Nephron (organoid): Measurements from ENCODE around the gene EZR.
"Not testable (repeated sequence)": the region's sequence is repeated elsewhere in the genome, so short reads cannot be mapped to it uniquely, and the experiment has no call there.

Experiments used
- H3K27ac Mint-ChIP-seq, 3 experiments: 2 replicates each; pipeline ENCODE4 v1.8.0; 2020; ENCODE audit warnings: mixed read lengths in 3 of 3, mild to moderate bottlenecking in 2 of 3, moderate library complexity in 1 of 3
- H3K27me3 Mint-ChIP-seq: 2 replicates; pipeline ENCODE4 v1.8.0; 2021; ENCODE audit warnings: low read depth, mild to moderate bottlenecking, moderate library complexity, mixed read lengths
- H3K36me3 Mint-ChIP-seq: 2 replicates; pipeline ENCODE4 v1.8.0; 2020; ENCODE audit warnings: low read depth, mixed read lengths
- H3K4me1 Mint-ChIP-seq: 2 replicates; pipeline ENCODE4 v1.8.0; 2020; ENCODE audit warnings: mixed read lengths
- H3K4me3 Mint-ChIP-seq, 3 experiments: 2 replicates each; pipeline ENCODE4 v1.8.0; 2020; ENCODE audit warnings: mild to moderate bottlenecking in 3 of 3, mixed read lengths in 3 of 3, moderate library complexity in 2 of 3
- H3K9me3 Mint-ChIP-seq: 2 replicates; pipeline ENCODE4 v1.8.0; 2020; ENCODE audit warnings: mixed read lengths
- TF ChIP-seq, protein P1 (sequence below), 3 experiments: fragments of 200-600 bp; sonication (generic); IDR thresholded peaks; one replicate each; pipeline ENCODE4 v1.5.0; 2021; ENCODE audit warnings: antibody characterized with exemption in 3 of 3; ENCODE audit not compliant: unreplicated experiment in 3 of 3

Gene EZR

GRCh38 chr6:158798311-158798710 is 20.9 kb downstream of the EZR start:
- peak overlapping the region; percentile 85 to 96 (median 88) for H3K27ac Mint-ChIP-seq
- H3K27me3 Mint-ChIP-seq, result no peaks in the 10 kb centered on the region
- TF ChIP-seq, protein P1, sequence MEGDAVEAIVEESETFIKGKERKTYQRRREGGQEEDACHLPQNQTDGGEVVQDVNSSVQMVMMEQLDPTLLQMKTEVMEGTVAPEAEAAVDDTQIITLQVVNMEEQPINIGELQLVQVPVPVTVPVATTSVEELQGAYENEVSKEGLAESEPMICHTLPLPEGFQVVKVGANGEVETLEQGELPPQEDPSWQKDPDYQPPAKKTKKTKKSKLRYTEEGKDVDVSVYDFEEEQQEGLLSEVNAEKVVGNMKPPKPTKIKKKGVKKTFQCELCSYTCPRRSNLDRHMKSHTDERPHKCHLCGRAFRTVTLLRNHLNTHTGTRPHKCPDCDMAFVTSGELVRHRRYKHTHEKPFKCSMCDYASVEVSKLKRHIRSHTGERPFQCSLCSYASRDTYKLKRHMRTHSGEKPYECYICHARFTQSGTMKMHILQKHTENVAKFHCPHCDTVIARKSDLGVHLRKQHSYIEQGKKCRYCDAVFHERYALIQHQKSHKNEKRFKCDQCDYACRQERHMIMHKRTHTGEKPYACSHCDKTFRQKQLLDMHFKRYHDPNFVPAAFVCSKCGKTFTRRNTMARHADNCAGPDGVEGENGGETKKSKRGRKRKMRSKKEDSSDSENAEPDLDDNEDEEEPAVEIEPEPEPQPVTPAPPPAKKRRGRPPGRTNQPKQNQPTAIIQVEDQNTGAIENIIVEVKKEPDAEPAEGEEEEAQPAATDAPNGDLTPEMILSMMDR (IDR thresholded peaks at IDR 0.05; ENCODE audit: unreplicated experiment in 3 of 3), result no peak
- peaks cover 4% of the 10 kb centered on the region for H3K36me3 Mint-ChIP-seq
- H3K4me1 Mint-ChIP-seq, result peaks cover 59% of the 10 kb centered on the region
- H3K9me3 Mint-ChIP-seq, result no peaks in the 10 kb centered on the region
- H3K4me3 Mint-ChIP-seq, result no peak overlapping the region

DNA sequence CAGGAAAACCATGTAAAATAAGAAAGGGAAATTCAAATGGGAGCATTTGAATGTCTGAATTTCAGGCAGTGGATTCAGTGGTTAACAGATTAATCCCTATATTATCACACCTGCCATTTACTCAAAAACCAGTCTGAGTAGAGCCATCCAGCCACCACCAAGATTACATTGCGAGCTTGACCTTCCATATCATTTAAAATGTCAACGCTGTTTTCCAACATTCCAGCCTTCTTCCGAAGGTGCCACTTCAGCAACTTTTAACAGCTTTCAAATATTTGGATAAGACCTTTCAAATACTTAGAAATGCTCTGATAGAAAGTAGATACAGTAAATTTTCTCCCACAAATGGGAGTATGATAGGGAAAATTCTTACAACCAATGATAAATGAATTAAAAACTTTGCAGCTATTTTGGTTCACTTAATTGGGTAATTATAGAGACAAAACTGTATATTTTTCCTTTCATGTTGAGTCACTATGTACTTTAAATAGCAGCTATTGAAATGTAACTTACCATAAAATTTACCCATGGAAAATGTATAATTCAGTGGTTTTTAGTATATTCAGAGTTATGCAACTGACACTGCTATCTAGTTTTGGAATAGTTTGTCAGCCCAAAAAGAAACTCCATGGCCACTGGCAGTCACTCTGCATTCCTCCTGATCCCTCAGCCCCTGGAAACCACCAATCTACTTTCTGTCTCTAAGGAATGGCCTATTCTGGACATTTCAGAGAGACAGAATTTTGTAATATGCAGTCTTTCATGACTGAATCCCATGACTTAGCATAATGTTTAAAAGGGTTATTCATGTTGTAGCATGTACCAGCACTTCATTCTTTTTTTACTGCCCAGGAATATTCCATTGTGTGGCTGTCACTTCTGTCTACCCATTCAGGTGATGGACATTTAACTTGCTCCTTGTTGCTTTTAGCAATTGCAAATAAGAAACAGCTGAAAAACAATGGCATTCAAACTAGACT is 21.5 kb downstream of the EZR start:
- TF ChIP-seq, protein P1 (IDR thresholded peaks at IDR 0.05; ENCODE audit: unreplicated experiment in 3 of 3), result no peak
- Mint-ChIP-seq H3K9me3 (no peaks in the 10 kb centered on the region), H3K4me1 (peaks cover 54% of the 10 kb centered on the region), H3K27me3 (no peaks in the 10 kb centered on the region), H3K36me3 (peaks cover 4% of the 10 kb centered on the region), H3K27ac (peak overlapping the region; percentile 85 to 90 (median 88)), H3K4me3 (peak overlapping the region in 1 of 3 experiments; percentile 3)

- Mint-ChIP-seq H3K9me3 (no peaks in the 10 kb centered on the region), H3K4me1 (peaks cover 45% of the 10 kb centered on the region), H3K27me3 (no peaks in the 10 kb centered on the region), H3K27ac (peak overlapping the region; percentile 40 to 90 (median 62)), H3K4me3 (no peak overlapping the region), H3K36me3 (peaks cover 4% of the 10 kb centered on the region)
- TF ChIP-seq, protein P1 (IDR thresholded peaks at IDR 0.05; ENCODE audit: unreplicated experiment in 3 of 3), result no peak
Observed at GRCh38 chr6:158796353-158796752, 22.8 kb downstream of the EZR start.

DNA sequence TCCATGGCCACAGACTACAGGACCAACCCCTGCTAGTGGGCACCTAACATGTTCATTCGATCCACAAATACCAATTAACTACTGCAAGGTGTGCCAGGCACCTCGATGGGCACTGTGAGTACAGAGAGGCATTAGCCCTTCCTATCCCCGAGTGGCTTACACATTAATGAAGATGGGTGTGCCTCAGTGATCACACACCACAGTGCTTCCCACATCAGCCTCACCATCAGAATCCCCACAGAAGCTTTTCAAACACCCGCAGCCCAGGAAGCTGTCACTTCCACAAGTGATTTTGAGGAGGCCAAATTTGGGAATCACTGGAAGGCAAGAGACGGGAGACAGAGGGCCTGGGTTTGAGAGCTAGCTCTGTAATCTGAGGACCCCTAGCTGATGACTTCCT is 23.7 kb downstream of the EZR start:
- TF ChIP-seq, protein P1 (IDR thresholded peaks at IDR 0.05; ENCODE audit: unreplicated experiment in 3 of 3), result no peak
- Mint-ChIP-seq H3K27ac (peak overlapping the region; percentile 40 to 90 (median 62)), H3K36me3 (peaks cover 4% of the 10 kb centered on the region), H3K4me1 (peaks cover 53% of the 10 kb centered on the region), H3K27me3 (no peaks in the 10 kb centered on the region), H3K4me3 (no peak overlapping the region), H3K9me3 (no peaks in the 10 kb centered on the region)

DNA sequence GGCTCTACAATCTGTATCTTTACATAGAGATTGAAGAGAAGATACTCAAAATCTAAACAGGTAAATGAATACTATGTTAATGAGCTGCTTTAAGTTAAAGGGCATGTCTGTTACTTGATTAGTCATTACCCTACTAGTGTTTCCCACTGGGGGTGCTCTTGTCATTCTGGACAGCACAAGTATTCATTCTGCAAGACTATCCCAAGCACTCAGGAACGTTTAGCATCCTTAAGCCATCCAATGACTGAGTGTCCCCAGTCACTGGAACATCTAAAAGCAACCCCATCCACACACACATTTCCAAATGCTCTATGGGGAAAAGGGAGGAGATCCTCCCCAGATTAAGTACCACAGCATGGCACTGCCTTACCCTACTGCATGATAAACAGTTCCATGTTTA is 25.7 kb downstream of the EZR start:
- no peaks in the 10 kb centered on the region for H3K9me3 Mint-ChIP-seq
- no peak overlapping the region for H3K27ac Mint-ChIP-seq
- H3K4me1 Mint-ChIP-seq, result peaks cover 36% of the 10 kb centered on the region
- no peak overlapping the region for H3K4me3 Mint-ChIP-seq
- H3K36me3 Mint-ChIP-seq, result peaks cover 16% of the 10 kb centered on the region
- TF ChIP-seq, protein P1 (IDR thresholded peaks at IDR 0.05; ENCODE audit: unreplicated experiment in 3 of 3), result peak in 1 of 3 experiments; percentile 16
- no peaks in the 10 kb centered on the region for H3K27me3 Mint-ChIP-seq

GRCh38 chr6:158792505-158792904 is 26.7 kb downstream of the EZR start:
- not testable (repeated sequence) for H3K4me3 Mint-ChIP-seq

More at GRCh38 chr6:158792505-158792904, 26.7 kb downstream of the EZR start:
- Mint-ChIP-seq H3K36me3 (peaks cover 20% of the 10 kb centered on the region), H3K4me1 (peaks cover 29% of the 10 kb centered on the region), H3K27ac (peak overlapping the region in 1 of 3 experiments; percentile 30)
- not testable (repeated sequence) for H3K27me3 Mint-ChIP-seq, H3K9me3 Mint-ChIP-seq
